ENCODE results near the gene AXIN2.

Gene AXIN2

DNA sequence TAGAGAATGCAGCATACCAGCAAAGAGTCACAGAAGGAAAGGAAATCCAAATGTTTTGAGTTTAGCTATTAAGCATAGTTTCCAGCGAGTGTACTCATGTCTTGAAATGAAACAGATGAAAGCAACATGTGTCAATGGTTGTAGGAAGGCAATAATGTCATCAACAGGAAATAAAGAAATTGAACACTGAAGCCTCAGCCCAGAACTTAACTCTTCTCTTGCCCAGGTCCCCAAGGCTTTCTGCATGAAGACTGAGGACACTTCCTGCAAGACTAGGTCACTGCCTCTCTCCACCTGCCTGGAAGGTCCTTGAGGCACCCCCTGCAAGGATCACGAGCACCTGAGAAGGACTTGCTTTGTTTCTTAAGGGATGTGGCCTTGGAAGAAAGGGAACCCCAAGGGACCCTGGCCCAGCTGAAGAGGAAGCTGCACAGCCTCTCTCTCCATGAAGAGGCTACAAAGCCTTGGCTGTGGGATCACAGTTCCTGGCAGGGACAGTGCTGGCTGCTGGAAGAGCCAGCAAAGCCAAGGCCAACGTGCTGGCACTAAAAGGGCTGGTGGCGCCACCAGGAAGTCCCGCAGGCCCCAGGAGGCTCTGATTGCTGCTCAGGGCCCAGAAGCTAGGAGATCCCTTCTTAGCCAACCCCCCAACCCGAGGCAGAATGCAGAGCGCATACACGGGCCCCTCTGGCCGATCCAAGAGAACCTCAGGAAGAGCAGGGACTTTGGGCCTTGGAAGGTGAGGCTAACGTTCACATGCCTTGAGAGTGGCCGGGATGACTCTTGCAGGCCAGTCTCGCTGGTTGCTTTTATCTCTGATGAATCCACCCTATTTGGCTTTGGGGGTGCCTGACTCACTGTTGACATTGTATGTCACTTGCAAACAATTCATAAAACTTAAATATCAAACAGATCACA is 23.4 kb upstream of the AXIN2 start:
- DNase-seq (ENCODE audit: low spot score), result no peak

DNA sequence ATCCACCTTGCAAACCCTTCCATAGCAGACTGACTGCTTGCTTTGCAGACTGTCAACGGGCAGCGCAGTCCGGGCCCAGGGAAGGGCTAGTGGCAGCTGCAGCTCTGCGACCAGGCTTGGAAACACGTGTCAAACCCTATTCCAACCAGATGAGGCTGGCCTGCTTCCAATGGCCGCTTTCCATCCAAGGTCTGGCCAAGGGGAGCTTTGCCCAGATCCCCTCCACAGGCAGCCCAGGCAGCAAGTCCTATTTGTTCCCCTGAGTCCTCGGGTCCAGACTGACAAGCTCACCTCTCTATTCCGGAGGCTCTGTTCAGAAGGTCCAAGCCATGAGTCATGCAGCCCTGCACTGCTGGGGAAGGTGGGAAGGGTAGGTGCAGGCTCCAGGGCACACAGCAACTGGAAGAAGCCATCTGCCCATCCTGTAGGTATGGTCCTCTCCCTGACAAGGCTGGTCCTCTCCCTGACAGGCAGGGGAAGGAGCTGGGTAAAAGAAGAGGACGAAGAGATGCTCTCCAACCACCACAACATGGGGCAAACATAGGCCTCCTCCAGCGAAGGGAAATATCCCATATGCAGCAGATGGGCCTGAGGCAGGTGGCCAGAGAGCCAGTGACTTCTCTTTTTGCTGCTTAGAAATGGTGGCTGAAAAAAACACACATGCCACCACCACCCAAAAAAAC is 22.6 kb upstream of the AXIN2 start:
- no peak for DNase-seq (ENCODE audit: low spot score)

DNA sequence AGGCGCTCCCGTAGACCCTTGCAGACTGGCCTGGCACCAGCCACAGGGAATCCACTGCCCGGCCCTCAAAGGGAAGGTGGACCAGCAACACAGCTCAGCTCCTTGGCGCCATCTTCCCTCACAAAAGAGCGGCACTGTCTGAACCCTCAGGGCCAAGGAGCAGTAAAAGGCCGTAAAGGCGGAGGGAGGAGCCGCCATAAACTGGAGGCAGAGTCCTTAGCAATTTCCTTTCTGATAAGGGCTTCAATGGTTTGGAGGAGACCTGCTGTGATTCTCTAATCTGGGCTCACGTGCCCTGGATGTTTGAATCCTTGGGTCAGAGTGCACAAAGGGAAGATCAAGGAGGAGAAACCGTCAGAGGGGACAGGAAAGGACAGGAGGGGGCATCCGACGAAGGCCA is 15.5 kb upstream of the AXIN2 start:
- no peak for DNase-seq (ENCODE audit: low spot score)

DNA sequence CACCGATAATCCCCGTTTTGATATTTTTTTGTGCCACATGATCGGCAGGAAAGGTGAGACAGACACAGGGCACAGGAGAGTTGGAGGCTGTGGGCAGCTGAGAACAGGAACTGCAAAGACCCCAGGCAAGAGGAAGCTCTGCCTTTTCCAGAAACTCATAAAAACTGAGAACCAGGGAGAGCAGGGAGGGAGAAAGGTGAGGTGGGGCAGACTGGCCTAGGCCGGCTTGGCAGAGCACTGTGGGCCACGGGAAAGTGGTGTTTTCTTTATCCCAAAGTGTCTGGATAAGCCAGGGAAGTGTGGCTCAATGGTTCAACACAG is 11.8 kb upstream of the AXIN2 start:
- DNase-seq (ENCODE audit: low spot score), result no peak

DNA sequence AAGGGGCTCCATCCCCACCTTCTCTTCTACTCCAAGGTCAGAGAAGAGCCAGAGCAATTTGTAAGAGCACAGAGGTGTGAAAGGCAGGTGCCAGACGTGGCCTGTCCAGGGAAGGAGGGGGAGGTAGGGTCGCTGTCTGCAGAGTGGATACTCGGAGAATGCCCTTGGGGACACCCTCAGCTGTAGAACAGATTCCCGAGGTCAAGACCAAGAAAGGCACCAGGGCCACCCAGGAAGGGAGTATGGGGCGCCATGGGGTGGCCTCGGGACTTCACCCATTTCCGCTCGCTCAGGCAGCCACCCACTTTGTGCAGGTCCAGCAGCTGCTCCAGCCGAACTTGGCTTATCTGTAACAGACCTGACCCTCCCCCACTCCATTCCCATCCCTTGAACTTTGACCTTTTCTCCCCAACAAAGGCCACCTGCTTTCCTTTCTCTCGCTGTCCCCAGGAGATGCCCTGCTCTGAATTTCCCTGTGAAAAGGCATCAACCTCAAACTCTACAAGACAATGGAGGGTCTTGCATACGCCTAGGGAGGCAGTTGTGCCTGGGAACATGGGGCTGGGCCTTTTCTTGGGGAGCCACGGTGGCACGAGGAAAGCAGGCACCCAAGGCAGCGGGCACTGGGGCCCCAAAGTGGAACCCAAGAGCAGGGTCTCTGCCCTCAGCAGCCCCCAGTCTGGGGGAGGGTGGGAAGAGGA is 11.3 kb upstream of the AXIN2 start:
- no peak for DNase-seq (ENCODE audit: low spot score)

DNA sequence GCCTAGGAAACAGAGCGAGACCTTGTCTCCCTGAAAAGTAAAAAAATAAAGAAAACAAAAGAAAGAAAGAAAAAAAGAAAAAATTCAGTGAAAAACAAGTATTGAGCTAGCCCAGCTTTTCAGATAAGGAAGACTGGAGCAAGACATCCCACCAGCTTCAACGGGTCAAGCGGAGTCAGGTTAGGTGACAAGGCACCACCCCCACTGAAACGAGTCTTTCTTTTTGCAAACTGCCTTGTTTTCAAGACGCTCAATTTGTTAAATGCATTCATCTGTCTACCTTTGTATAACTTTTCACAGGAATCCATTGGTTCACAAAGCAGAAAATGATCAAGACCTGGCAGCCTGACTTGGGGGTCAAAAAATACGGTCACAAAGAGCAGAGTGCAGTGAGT is 10.7 kb upstream of the AXIN2 start:
- DNase-seq (ENCODE audit: low spot score), result no peak

DNA sequence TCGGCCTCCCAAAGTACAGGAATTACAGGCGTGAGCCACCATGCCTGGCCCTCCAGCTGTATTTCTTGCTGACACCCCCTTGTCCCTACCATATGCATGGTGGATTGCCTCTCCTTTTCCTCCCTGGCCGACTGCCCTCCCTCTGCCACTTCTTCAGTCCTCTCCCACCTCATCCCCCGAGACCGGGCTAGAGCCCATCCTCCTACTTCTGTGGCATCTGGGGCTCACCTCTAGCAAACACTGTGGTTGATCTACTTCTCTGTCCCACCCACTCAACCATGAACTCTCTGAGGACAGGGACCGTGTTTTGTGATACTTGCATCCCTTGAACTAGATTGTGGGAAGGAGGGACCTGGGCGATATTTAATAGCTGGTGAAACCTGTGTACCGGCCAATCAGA is 7.5 kb upstream of the AXIN2 start:
- no peak for DNase-seq (ENCODE audit: low spot score)

DNA sequence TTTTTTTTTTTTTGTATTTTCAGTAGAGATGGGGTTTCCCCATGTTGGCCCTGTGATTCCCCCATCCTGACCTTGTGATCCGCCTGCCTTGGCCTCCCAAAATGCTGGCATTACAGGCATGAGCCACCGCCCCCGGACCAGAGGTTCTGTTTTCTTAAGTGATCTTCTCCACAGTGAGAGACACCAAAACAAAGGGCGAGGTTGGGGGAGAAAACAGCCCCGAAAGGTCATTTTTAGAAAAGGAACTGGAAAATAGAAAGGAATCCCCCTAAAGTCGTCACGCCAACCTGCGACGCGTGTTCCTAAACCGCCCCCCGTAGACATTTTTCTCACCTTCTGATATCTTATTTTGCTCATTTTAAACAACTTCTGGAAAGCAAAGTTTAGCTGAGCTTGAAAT is 6.1 kb upstream of the AXIN2 start:
- no peak for DNase-seq (ENCODE audit: low spot score)

DNA sequence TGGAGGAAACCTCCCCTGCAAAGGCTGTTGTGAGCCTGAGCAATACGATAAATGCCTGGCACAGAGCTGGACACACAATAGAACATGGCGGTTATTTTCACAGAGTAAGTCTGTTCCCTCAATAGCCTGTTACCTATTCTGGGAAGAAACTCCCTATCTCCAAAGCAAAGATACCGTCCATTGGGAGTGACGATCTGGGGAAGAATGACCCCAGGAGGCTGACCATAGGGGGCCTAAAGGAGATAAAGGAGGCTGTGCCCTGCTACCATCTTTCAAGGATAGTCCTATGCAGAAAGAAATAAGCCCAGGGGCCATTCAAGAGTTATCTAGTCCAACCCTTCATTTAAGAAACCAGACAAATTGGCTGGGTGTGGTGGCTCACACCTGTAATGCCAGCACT is 4.1 kb upstream of the AXIN2 start:
- no peak for DNase-seq (ENCODE audit: low spot score)

DNA sequence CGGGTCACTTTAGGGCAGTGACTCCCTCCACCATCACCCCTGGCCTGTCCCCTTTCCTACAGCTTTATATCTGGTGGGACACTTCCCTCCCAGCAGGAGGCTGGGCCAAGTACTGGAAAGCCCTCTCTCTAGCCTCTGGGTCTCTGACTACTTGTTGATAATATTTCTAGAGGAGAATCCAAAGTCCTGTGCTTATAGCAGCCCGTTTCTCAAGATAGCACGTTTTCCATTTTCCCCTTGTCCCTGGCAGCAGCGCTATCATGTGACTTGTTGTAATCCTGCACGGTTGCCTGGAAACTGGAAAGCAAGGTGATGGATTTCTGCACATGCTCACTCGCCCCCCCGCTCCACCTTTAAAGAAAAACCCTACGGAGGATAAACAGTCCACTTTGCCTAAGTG is 3.3 kb upstream of the AXIN2 start:
- DNase-seq (ENCODE audit: low spot score), result no peak

DNA sequence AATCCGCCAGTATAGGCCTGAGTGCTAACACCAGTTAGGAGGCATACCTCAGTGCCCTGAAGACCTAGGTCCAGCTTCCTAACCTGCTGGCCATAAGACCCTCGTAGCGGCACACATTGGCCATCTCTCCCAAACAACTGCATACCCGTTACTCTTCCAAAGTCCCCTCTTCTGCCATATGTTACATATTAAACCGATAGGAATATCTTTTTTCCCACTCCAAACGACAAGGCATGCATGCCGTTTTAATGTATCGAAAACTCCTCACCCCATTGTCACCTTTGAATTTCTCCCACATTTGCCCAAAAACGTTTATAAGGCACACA is 721 bp upstream of the AXIN2 start:
- no peak for DNase-seq (ENCODE audit: low spot score)

DNA sequence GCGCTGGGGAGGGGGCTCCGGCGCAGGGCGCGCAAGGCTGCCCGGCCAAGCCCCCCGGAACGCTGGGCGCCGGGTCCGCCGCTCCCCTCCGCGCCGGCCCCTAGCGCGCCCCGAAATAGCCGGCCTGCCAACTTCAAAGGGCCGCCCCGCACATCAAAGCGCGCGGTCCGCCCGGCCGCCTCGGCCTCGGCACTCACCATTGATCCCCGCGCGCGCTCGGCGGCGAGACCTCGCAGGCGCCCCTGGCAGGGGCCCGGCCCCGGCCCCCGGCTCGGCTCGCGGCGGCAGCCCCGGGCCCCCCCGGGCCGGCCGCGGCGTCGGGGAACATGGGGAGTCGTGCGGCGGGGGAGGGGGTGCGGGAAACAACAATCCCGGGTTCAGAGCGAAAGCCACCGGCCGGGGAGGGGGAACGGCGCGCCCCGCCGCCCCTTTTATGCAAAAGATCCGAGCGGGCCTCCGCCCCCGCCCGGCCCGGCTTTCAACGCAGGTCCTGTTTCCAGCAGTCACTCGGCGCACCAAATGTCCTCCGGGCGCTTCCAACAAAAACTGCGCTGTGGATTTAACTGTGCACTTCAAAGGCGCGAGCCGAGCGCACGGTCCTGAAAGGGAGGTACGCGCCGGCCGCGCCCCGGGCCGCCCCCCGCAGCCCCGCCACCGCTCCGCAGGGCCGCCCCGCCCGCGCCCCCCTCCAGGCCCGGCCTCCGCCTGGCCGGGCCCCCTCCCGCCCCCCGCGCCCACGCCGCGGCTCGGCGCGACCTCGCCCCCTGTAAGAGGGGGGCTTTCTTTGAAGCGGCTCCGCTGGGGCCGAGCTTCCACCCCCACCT is 608 bp downstream of the AXIN2 start:
- peak; percentile 74 for DNase-seq (ENCODE audit: low spot score)

DNA sequence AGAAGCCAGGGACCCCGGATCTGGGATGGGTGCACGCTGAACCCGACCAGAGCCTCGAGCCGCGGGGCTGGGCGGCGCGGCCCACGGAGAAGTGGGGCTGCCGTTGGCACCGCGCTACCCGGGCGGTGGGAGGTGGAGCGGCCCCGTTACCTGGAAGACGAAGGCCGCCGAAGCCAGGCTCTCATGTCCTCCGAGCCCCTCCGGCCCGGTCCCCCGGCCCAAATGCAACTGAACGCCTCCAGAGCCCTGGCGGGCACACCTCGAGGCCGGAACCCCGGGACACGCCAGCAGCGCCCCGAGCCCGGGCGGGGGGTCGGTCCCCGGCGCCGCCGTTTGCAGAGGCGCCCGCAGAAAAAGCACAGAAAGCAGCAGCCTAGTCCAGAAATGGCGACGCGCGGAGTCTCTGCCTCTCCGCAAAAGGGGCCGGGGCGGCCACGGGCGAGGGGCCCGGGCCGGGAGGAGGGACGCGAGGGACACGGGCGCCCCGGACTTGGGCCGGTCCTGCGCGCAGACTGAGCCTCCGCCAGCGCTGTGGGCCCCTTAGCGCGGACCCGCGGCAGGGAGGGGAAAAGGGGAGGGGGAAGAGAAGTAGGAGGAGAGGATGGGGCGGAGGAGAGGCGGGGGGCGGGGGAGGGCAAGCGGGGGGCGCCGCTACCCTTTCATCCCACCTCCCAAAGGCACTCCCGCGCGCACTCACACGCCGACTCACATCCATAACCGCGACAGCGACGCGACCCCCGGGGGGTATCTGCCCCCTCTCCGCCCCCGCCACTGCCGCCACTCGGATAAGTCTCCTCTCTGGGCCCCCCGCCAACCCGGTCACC is 1.4 kb downstream of the AXIN2 start:
- DNase-seq (ENCODE audit: low spot score), result no peak

DNA sequence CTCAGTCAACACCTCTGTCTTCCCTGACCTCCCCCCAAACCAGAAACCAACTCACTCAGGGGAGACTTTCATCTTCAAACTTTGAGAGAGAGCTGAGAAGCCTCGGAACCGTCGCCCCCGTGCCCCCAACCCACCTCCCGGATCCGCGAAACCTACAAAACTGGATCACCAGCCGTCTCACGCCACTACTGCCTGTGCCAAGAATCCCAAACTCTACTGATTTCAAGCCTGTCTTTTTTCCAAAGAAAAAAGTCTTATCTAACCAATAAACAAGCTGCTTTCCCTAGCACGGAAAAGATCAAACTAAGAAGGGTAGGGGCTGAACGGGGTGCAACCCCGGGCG is 2.0 kb downstream of the AXIN2 start:
- DNase-seq (ENCODE audit: low spot score), result no peak

DNA sequence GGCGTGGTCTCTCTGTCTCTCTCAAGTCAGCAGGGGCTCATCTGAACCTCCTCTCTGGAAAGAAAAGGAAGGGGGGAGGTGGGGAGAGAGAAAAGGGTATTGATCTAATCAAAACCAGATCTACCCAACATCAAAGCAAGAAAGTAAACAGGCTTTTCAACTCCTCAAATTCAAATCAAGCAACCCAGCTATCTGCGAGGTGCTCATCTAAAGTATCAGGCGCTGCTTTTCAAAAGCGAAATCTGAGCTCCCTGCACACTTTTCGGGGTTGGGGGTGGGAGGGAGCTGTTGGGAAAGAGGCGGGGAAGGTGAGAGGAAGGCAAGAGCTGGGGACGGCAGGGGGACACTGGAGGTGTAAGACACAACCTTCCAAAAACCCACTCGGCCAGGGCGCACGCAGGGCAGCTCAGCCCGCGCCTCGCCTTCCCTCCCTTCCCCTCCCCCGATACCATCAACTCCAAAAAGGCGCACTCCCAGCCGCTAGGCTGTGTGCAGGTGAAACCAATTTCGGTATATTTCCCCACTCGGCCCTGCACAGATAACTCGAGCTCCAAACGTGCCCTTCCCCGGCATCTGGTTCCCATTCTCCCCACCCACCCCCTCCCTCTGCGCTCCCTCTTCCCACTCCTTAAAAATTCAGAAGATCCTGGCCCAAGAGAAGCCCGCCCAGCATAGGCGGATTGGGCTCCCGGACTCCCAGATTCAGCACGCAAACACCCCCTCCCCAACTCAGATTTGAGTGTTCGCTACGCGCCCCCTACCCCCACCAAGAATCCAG is 2.6 kb downstream of the AXIN2 start:
- DNase-seq (ENCODE audit: low spot score), result no peak

DNA sequence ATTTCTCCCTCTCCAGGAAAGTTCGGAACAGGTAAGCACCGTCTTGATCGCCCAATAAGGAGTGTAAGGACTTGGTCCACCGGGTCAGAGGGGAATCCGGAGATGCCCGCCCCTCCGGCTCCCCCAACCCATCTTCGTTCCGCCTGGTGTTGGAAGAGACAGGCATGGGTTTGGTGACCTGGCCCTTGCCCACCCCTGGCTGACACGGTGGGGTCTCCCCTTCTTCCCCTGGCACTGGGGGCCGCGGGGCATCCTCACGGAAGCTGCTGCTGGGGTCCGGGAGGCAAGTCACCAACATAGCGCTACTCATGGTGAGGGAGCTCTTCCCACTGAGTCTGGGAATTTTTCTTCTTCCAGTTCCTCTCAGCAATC is 3.2 kb downstream of the AXIN2 start:
- no peak for DNase-seq (ENCODE audit: low spot score)

DNA sequence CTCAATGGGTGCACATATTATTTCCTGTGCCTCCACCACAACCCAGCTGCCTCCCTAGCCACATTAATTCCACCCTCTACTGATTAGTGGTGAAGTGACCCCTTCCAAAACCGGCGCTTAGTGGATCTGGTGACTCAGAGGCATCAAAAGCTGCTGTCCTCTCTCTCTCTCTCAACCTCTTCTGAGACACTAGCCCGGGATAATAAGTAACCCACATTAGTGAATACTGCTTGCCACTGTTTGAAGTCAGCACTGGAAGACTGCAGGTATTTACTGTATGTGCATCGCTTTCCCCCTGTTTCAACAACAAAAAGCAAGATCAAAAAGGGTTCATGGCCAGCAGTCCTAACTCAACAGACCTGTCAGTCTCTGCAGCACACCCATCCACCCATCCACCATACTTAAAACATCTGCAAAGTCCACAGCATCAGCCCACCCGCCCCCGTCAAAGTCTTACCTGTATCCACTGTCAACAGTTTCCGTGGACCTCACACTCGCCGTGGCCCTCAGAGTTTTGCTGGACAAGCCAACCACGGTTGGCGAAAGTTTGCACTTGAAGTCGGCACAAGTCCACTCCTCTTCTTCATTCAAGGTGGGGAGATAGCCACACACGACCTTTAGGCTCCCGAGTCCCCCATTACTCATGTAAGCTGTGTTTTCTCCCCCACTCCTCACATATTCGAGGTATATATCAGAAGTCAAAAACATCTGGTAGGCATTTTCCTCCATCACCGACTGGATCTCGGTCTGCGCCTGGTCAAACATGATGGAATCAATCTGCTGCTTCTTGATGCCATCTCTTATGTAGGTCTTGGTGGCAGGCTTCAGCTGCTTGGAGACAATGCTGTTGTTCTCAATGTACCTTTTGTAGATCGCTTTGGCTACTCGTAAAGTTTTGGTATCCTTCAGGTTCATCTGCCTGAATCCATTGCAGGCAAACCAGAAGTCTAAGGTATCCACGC is 3.8 kb downstream of the AXIN2 start:
- peak; percentile 69 for DNase-seq (ENCODE audit: low spot score)

DNA sequence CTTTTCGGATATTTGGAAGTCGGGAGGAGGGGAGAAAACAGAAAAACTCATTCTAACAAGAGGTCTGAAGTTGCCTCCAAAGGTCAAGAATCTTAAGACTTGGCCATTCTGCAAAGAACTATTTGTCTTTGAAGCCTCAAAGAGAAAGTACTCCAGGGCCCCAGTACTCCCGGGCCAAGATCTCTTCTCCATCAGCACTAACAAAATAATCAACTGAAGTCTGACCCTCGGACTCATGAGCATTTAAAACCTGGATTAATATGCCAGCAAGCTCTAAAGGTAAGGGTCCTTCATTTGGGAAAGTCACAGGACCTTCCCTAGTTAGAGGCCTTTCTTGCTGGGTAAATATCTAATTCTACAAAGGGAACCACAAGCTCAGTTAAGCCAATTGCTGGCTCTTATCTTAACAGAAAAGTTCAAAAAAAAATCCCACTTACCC is 4.5 kb downstream of the AXIN2 start:
- DNase-seq (ENCODE audit: low spot score), result no peak

DNA sequence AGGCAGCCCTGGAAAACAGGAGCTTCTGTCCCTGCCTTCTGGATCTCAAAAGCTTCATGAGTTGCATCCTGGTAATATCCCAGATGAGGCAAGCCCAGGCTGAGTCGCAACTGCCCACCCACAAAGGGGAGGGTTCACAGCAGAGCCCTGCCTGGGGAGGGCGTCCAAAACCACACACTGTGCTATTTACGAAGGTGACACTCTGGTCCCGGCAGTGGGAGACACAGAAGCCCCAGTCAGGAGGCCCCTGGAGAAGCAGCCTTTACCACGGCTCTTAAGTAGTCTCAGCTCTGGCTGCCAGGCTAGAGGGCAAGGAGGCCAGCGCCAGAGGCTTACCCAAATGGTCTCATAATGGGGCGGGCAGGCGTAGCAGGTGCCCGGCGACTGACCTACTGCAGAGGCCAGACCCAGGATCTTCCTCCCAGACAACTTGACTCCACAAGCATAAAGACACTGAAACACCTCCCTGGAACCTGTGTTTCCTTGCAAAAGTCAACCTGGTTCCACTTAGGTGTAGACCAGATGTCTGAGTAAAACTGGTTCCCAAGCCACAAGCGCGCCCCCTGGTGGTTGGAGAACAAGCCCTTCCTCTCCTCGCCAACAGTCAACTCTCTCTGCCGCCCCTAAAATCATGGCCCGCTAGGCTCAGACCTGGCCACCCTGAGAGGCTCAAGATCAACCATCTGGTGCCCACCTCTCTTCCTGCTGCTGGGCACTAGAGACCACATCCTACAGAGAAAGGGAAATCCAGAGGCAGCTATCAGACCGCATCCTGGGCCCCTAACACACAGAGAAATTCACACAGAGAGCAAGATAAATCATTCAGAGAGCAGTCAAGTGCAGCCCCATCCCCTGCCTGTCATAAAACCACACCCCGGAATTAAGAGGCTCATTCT is 5.2 kb downstream of the AXIN2 start:
- peak; percentile 89 for DNase-seq (ENCODE audit: low spot score)
